HL-60/S4 treated with phorbol 12-myristate 13-acetate at 8.2 ng/mL for 4 days and 3 days (cell line): ENCODE data around the gene SLC26A4.

Experiments
- in situ Hi-C: fragments of 300-500 bp; cut with MboI; formaldehyde crosslinking; loops from 2 replicates; pipeline ENCODE4 v1.15.0; 2022; ENCODE audit warnings: low sequenced_read_pairs

The SLC26A4 gene

DNA sequence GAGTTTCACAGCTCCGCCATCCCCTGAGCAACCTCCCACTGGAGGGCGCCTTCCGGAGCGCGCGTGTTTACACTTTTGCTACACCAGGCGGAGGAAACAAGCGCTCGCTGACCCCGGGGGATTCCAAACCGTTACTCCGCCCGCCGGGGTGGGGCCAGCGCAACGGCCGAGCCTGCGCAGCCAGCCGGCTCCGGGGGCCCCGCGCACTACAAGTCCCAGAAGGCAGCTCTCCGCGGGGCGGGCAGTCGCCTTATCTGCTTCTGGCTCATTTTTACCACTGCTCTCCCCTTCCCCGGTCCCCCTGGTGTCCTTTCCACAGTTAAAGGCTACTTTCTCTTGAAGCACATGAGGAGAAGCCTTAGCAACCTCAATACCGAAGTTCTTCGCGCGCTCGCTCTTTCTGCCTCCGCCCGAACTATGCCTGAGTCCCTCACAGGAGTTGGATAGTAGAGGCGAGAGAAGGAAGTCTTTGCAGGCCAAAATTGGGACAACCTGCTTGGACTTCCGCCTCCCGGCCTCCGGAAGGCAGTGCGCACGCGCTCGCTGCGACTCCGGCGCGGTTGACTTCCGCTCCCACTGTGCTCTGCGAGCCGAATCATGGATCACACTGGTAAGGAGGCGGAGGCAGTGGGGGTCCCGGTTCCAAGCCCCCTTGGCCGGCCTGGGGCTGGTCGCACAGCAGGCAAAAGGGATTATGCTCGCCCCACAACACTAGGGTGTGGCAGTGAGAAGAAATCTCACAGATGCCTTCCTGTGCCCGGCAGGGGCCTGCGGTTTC is 83.1 kb downstream of the SLC26A4 start, which contains the start of gene CBLL1:
CBLL1 (plus strand) TSS at position 576 of the 778 bp plus-strand sequence; CDS start at position 598, 22 bp downstream.
- in situ Hi-C loops, result no loop called here

DNA sequence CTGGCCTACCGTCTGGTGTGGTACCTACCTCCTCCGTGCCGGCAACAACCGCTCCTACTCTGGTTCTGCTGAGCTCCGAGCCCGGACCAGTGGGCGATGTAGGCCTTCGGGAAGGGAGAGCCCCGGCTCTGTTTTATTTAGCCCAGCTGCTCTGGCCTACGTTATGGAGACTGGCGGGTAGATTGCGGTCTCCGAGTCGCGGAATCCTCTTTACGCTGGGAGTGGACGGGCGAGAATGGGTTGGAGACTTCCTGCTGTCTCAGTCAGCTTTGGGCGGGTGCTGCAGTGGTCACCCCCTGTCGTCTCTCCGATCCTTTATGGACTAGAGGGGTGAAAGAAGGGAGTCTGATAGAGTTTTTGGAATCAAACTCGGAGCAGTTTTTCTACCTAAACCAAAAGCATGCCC is 83.7 kb downstream of the SLC26A4 start:
- in situ Hi-C loops, result no loop called here

DNA sequence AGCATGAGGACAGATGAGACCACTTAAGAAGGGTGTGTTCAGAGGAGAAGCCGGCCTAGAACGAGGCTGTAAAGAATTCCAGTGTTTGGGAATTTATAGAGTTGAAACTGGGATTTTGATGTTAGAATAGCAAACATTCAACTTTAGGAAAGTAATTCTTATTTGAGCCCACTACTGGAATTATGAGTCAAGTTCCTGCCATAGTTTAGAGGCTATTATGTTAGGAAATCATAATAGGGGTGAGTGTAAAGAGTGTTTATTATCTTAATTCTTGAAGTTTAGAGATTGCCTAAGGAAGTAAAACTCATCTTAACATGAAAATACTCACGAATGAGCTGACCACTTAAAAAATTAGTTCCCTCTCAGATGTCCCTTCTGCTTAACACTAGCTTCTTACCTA is 85.4 kb downstream of the SLC26A4 start:
- in situ Hi-C loops, result no loop called here

DNA sequence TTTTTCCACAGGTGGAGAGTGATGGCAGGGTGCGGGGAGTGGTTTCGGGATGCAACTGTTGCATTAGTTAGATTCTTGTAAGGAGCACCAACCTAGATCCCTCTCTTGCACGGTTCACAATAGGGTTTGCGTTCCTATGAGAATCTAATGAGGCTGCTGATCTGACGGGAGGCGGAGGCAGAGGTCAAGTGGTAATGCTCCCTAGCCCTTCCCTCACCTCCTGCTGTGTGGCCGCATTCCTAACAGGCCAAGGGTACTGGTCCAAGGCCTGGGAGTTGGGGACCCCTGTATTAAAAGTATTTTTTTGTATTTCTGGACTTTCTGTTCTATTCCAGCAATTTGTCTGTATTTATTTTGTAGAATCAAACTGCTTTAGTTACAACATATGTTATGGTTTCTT is 90.5 kb downstream of the SLC26A4 start:
- in situ Hi-C loops, result no loop called here

GRCh38 chr7:107754642-107755041 is 94.0 kb downstream of the SLC26A4 start:
- in situ Hi-C loops, result no loop called here

DNA sequence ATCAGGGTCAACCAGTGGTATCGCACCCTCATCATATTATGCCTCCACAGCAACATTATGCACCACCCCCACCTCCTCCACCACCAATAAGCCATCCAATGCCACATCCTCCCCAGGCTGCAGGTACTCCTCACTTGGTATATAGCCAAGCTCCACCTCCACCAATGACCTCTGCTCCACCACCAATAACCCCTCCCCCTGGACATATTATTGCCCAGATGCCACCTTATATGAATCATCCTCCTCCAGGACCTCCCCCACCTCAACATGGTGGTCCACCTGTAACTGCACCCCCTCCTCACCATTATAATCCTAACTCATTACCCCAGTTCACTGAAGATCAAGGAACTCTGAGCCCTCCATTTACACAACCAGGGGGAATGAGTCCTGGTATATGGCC is 98.0 kb downstream of the SLC26A4 start:
- in situ Hi-C loops, result no loop called here

- in situ Hi-C loops, result no loop called here
Observed at GRCh38 chr7:107767391-107767790, 106.8 kb downstream of the SLC26A4 start.
